Measurements from ENCODE around the gene CST6. TPM values are rescaled to one million over a fixed set of nuclear protein-coding genes. Genes with fewer than 3 reads are reported as not detected.

CST6 gene
- total RNA-seq, 1 donor: 2.9 TPM

GRCh38 chr11:66004186-66004585 is 7.6 kb upstream of the CST6 start:
- Histone ChIP-seq H3K79me2 (ENCODE audit: insufficient read depth, low read length) (peaks cover 42% of the 10 kb centered on the region), H3K4me2 (ENCODE audit: insufficient read depth, low read length) (no peak overlapping the region)

GRCh38 chr11:66006134-66006890 is 5.5 kb upstream of the CST6 start:
- Histone ChIP-seq H3K9me3 (ENCODE audit: low read depth, low read length) (no peaks in the 10 kb centered on the region), H2AFZ (ENCODE audit: low read length) (no peak overlapping the region), H3K79me2 (ENCODE audit: insufficient read depth, low read length) (peaks cover 24% of the 10 kb centered on the region), H4K20me1 (ENCODE audit: insufficient read depth, low read length) (no peaks in the 10 kb centered on the region), H3K36me3 (ENCODE audit: insufficient read depth, low read length) (peaks cover 13% of the 10 kb centered on the region), H3K27me3 (ENCODE audit: insufficient read depth, low read length) (no peaks in the 10 kb centered on the region), H3K27ac (ENCODE audit: low read depth, low read length) (no peak overlapping the region), H3K4me1 (ENCODE audit: insufficient read depth, low read length) (peaks cover 8% of the 10 kb centered on the region), H3K4me2 (ENCODE audit: insufficient read depth, low read length) (no peak overlapping the region), H3K4me3 (ENCODE audit: insufficient read depth, low read length) (no peak overlapping the region)
- peak; percentile 83 for DNase-seq (ENCODE audit: insufficient read length, low spot score, missing footprints)
- no peak for TF ChIP-seq CTCF (IDR thresholded peaks at IDR 0.05; ENCODE audit: extremely low read depth, low read depth, low read length)

More at GRCh38 chr11:66004186-66004585, 7.6 kb upstream of the CST6 start:
- H2AFZ ChIP-seq (ENCODE audit: low read length): no peak overlapping the region
- peaks cover 7% of the 10 kb centered on the region for H4K20me1 ChIP-seq (ENCODE audit: insufficient read depth, low read length)
- no peaks in the 10 kb centered on the region for H3K27me3 ChIP-seq (ENCODE audit: insufficient read depth, low read length)
- TF ChIP-seq CTCF (IDR thresholded peaks at IDR 0.05; ENCODE audit: extremely low read depth, low read depth, low read length): no peak
- DNase-seq (ENCODE audit: insufficient read length, low spot score, missing footprints): peak; percentile 30
- H3K4me1 ChIP-seq (ENCODE audit: insufficient read depth, low read length): peaks cover 7% of the 10 kb centered on the region
- H3K27ac ChIP-seq (ENCODE audit: low read depth, low read length): no peak overlapping the region
- no peak overlapping the region for H3K4me3 ChIP-seq (ENCODE audit: insufficient read depth, low read length)
- no peaks in the 10 kb centered on the region for H3K9me3 ChIP-seq (ENCODE audit: low read depth, low read length)
- peaks cover 26% of the 10 kb centered on the region for H3K36me3 ChIP-seq (ENCODE audit: insufficient read depth, low read length)

- no peak overlapping the region for H3K4me3 ChIP-seq (ENCODE audit: insufficient read depth, low read length)
- no peaks in the 10 kb centered on the region for H3K27me3 ChIP-seq (ENCODE audit: insufficient read depth, low read length)
- H3K9me3 ChIP-seq (ENCODE audit: low read depth, low read length): no peaks in the 10 kb centered on the region
- H4K20me1 ChIP-seq (ENCODE audit: insufficient read depth, low read length): no peaks in the 10 kb centered on the region
- peaks cover 13% of the 10 kb centered on the region for H3K36me3 ChIP-seq (ENCODE audit: insufficient read depth, low read length)
- no peak for TF ChIP-seq CTCF (IDR thresholded peaks at IDR 0.05; ENCODE audit: extremely low read depth, low read depth, low read length)
- DNase-seq (ENCODE audit: insufficient read length, low spot score, missing footprints): no peak
- H3K79me2 ChIP-seq (ENCODE audit: insufficient read depth, low read length): peaks cover 19% of the 10 kb centered on the region
- H3K4me2 ChIP-seq (ENCODE audit: insufficient read depth, low read length): no peak overlapping the region
- no peak overlapping the region for H2AFZ ChIP-seq (ENCODE audit: low read length)
- H3K27ac ChIP-seq (ENCODE audit: low read depth, low read length): no peak overlapping the region
- H3K4me1 ChIP-seq (ENCODE audit: insufficient read depth, low read length): peaks cover 12% of the 10 kb centered on the region
These were observed 5.0 kb upstream of the CST6 start for GRCh38 chr11:66006891-66007176.

- Histone ChIP-seq H3K4me1 (ENCODE audit: insufficient read depth, low read length) (peaks cover 12% of the 10 kb centered on the region), H3K4me3 (ENCODE audit: insufficient read depth, low read length) (no peak overlapping the region), H3K4me2 (ENCODE audit: insufficient read depth, low read length) (no peak overlapping the region), H3K27ac (ENCODE audit: low read depth, low read length) (no peak overlapping the region), H3K36me3 (ENCODE audit: insufficient read depth, low read length) (peaks cover 13% of the 10 kb centered on the region), H2AFZ (ENCODE audit: low read length) (no peak overlapping the region), H3K27me3 (ENCODE audit: insufficient read depth, low read length) (no peaks in the 10 kb centered on the region), H3K9me3 (ENCODE audit: low read depth, low read length) (no peaks in the 10 kb centered on the region), H3K79me2 (ENCODE audit: insufficient read depth, low read length) (peaks cover 18% of the 10 kb centered on the region), H4K20me1 (ENCODE audit: insufficient read depth, low read length) (no peaks in the 10 kb centered on the region)
- TF ChIP-seq CTCF (IDR thresholded peaks at IDR 0.05; ENCODE audit: extremely low read depth, low read depth, low read length): no peak
- DNase-seq (ENCODE audit: insufficient read length, low spot score, missing footprints): peak; percentile 66
These were observed 4.6 kb upstream of the CST6 start for GRCh38 chr11:66007201-66007634.
